ENCODE measurements around the gene ERAL1.
A peak's percentile ranks its signal among the peaks of the same experiment; 100 is the strongest.

DNA sequence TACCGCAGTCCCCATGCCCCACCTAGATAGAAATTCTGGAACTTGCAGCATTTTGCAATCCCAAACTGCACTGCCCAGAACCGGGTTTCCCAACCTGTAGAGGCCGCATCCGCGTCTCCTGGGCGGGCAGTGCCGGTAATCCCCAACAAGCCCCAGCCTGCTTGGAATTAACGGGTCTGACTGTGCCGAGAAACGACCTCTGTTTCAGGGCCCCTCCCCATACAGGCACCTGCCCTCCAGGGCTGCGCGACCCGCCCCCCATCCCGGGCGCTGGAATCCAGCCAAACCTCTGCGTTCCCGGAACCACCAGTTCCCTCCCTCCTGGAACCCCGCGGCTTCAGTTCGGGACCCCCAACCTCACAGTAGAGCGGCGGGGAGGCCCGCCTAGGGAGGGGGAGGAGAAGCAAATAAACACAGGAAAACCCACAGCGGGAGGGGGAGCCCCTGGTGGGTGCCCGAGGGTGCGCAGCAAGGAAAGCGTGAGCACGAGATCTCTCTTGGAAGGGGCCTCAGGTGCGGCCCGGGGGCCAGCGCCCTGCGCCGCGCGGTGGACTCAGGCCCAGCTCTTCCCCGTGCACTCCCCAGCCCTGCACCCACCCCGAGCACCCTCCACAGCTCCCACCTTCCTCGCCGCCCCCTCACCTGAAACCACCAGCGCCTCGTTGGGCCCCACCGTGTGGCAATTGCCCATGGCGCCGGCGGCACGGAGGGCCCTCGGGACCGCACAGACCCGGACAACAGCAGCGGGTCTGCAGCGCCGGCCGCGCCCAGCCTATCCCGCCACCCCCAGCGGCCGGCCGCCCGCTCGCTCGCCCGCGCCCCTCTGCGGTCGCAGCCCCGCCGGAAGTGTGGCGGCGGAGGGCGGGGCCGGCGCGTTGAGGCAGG, 42.3 kb downstream of the ERAL1 start, which contains the start of gene FLOT2:
- TF ChIP-seq, protein P1, sequence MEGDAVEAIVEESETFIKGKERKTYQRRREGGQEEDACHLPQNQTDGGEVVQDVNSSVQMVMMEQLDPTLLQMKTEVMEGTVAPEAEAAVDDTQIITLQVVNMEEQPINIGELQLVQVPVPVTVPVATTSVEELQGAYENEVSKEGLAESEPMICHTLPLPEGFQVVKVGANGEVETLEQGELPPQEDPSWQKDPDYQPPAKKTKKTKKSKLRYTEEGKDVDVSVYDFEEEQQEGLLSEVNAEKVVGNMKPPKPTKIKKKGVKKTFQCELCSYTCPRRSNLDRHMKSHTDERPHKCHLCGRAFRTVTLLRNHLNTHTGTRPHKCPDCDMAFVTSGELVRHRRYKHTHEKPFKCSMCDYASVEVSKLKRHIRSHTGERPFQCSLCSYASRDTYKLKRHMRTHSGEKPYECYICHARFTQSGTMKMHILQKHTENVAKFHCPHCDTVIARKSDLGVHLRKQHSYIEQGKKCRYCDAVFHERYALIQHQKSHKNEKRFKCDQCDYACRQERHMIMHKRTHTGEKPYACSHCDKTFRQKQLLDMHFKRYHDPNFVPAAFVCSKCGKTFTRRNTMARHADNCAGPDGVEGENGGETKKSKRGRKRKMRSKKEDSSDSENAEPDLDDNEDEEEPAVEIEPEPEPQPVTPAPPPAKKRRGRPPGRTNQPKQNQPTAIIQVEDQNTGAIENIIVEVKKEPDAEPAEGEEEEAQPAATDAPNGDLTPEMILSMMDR (IDR thresholded peaks at IDR 0.05) = peak; percentile 14 to 24 (median 18)
- TF ChIP-seq EP300 (IDR thresholded peaks at IDR 0.05) = peak; percentile 84
- peak; percentile 9 for TF ChIP-seq POLR2A (IDR thresholded peaks at IDR 0.05; ENCODE audit: low read depth)
- TF ChIP-seq POLR2AphosphoS5 (IDR thresholded peaks at IDR 0.05) = peak; percentile 44 to 69

All from esophagus muscularis mucosa (tissue), 4 donors.